GM13976 (cell line): ENCODE measurements around the gene PLEKHJ1.
A peak's percentile ranks its signal among the peaks of the same experiment; 100 is the strongest.
"Not testable (repeated sequence)": the region's sequence is repeated elsewhere in the genome, so short reads cannot be mapped to it uniquely, and the experiment has no call there.

Experiments
- DNase-seq: peaks from one replicate; pipeline ENCODE4 v3.0.0; 2012; ENCODE audit warnings: low spot score
- in situ Hi-C: fragments of 300-500 bp; cut with MboI; formaldehyde crosslinking; loops from one replicate; pipeline ENCODE4 v1.12.0; 2022; ENCODE audit warnings: low sequenced_read_pairs, mixed read lengths, inconsistent platforms; ENCODE audit not compliant: unreplicated experiment
- TF ChIP-seq, protein P1 (sequence below): IDR thresholded peaks from 2 replicates; pipeline ENCODE4 v1.5.1; 2012; ENCODE audit warnings: borderline replicate concordance, mild to moderate bottlenecking; ENCODE audit not compliant: insufficient read depth; ENCODE audit errors: extremely low read depth, missing control alignments, control extremely low read depth

PLEKHJ1 gene, protein sequence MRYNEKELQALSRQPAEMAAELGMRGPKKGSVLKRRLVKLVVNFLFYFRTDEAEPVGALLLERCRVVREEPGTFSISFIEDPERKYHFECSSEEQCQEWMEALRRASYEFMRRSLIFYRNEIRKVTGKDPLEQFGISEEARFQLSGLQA

DNA sequence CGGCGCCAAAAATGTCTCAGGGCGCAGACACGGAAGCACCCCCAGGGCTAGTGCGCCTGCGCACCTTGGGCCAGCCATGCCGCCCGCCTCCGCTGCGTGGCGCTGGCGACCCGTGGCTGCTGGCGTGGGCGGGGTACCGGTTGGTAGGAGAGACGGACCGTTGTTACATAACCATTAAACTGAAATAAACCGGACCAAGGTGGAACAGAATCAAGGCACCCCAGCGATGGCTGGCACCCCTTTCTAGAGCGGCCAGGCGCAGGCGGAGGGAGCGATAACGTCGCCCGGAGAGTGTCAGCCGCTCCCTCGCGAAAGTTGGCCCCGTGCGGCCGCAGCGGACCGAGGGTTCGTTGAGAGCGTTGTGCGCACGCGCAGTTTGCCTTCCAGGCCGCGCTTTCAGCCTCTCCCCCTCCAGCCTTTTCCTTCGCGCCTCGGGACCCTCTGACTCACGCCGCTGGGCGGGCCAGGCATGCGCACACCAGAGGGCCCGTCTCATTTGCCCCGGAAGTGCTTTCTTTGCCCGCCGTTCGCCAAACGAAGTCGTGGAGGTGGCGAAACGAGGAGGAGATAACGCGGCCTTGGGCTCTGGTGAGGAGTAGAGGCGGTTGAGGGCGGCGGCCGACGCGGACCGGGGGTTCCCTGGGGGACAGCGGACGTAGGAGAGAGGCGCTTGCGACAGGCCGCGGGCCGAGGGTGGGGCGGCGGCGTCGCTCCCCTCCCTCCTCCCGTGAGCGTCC is at the start of gene PLEKHJ1, which contains the start of gene SF3A2:
PLEKHJ1 (minus strand) TSS at position 16 of the 737 bp plus-strand sequence. CDS start 81 bp downstream, outside the sequence.
SF3A2 (plus strand) TSS at position 511 of the 737 bp plus-strand sequence. CDS start 6,595 bp downstream, outside the sequence.
- TF ChIP-seq, protein P1, sequence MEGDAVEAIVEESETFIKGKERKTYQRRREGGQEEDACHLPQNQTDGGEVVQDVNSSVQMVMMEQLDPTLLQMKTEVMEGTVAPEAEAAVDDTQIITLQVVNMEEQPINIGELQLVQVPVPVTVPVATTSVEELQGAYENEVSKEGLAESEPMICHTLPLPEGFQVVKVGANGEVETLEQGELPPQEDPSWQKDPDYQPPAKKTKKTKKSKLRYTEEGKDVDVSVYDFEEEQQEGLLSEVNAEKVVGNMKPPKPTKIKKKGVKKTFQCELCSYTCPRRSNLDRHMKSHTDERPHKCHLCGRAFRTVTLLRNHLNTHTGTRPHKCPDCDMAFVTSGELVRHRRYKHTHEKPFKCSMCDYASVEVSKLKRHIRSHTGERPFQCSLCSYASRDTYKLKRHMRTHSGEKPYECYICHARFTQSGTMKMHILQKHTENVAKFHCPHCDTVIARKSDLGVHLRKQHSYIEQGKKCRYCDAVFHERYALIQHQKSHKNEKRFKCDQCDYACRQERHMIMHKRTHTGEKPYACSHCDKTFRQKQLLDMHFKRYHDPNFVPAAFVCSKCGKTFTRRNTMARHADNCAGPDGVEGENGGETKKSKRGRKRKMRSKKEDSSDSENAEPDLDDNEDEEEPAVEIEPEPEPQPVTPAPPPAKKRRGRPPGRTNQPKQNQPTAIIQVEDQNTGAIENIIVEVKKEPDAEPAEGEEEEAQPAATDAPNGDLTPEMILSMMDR, result peak; percentile 99
- in situ Hi-C loops, result no loop called here
- DNase-seq, result peak; percentile 99

DNA sequence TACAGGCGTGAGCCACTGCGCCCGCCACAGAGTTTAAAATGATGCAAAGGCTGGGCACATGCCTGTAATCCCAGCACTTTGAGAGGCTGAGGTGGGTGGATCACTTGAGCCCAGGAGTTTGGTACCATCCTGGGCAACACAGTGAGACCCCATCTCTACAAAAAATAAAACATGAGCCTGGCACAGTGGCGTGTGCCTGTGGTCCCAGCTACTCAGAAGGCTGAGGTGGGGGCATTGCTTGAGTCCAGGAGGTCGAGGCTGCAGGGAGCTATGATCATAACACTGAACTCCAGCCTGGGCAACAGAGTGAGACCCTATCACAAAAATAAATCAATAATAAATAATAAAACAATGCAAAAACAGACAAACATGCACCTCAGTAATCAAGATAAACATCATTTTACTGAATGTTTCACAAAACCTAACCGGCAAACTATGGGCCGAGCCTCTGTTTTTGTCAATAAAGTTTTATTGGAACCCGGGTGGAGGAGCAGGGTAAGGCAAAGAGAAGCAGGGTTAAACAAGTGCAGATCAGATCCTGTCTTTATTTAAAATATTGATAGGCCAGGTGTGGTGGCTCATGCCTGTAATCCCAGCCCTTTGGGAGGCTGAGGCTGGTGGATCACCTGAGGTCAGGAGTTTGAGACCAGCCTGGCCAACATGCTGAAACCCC is 47.8 kb upstream of the PLEKHJ1 start:
- in situ Hi-C loops, result no loop called here
- TF ChIP-seq, protein P1, result no peak
- DNase-seq, result no peak

DNA sequence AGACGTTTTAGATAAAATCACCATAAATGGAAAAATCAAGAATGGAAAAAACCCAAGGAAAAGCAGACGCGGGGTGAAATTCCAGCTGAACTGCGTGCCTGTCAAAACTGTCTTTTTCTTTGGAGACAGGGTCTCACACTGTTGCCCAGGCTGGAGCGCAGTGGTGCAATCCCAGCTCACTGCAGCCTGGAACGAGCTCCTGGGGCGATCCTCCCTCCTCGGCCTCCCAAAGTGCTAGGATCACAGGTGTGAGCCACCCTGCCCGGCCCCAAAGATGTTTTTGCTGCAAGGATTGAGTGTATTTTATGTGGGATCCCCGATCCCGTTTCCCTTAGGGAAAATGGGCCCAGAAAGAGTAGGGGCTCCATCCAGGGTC is 46.7 kb upstream of the PLEKHJ1 start:
- DNase-seq, result no peak
- in situ Hi-C loops, result no loop called here
- TF ChIP-seq, protein P1, result no peak

DNA sequence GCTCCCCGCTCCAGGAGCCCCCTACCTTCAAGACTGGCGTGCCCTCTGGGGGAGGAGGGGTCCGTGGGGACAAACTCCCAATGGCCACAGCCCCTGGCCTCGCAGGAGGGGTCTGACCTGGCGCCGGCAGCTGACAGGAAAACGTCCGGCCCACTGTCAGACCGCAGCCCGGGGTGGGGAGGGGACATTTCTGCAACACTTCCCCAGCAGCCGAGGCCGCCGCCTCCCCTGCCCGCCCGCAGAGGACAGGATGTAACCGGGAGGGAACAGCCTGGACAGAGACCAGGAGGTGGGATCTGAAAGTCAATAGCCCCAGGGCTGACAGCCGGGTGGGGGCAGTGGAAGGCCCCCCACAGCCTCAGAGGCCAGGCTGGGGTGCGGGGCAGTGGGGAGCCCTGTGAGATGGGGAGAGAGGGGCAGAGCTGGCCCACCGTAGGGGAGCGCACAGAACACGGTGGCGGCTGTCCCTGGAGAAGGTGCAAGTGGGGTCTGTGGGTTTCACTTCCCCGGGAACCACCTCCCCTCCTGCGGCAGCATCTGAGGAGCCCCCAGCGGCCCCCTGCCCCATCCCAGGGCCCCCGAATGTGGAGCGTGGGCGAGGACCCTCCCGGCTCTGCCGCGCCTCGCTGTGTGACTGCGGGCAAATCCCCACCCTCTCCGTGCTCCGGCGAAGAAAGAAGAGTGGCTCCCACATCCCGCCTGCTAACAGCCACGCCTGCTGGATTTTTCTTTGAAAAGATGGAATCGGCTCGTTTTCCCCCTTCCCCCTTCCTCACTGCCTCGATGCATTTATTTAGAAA is 46.1 kb upstream of the PLEKHJ1 start, which contains the start of gene PEAK3:
PEAK3 (minus strand) TSS at position 114 of the 800 bp plus-strand sequence. CDS start 1,244 bp downstream, outside the sequence.
- in situ Hi-C loops, result no loop called here
- DNase-seq, result peak; percentile 75
- TF ChIP-seq, protein P1, result no peak

DNA sequence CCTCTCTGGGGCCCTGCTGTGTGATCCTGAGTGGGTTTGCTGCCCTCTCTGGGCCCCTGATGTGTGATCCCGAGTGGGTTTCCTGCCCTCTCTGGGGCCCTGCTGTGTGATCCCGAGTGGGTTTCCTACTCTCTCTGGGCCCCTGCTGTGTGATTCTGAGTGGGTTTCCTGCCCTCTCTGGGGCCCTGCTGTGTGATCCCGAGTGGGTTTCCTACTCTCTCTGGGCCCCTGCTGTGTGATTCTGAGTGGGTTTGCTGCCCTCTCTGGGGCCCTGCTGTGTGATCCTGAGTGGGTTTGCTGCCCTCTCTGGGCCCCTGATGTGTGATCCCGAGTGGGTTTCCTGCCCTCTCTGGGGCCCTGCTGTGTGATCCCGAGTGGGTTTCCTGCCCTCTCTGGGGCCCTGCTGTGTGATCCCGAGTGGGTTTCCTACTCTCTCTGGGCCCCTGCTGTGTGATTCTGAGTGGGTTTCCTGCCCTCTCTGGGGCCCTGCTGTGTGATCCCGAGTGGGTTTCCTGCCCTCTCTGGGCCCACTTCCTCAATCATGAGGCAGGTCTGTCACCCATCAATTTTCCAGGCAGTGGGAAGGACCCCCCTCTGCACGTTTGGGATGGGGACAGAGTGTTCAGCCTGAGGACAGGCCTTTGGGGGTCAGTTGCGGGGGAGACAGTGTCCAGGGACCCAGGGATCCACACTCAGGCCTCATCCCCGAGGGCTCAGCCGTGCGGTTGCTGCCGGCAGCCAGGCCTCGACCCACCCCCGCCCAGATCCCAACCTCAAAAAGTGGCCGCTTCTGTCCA is 45.3 kb upstream of the PLEKHJ1 start:
- in situ Hi-C loops, DNase-seq: not testable (repeated sequence)

DNA sequence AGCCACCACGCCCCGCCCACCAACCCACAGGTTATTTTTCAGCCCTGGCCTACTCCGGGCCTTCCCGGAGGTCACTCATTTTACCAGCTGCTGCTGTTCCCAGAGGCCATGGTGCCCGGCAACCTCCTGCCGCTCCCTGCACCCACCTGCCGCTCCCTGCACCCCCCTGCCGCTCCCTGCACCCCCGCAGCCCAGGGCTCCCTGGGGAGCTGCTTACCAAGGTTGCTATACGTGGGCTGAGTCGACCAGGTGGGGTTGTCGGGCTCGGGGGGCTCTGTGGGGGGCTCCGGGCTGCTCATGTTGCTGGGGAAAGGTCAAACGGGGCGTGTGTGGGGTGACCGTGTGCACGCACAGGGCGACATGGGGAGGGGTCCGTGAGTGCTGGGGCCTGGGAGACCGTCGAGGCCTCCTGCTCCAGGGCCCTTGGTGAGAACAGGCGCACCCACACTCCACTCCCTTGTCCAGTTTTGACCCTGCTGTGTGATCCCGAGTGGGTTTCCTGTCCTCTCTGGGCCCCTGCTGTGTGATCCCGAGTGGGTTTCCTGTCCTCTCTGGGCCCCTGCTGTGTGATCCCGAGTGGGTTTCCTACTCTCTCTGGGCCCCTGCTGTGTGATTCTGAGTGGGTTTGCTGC is 44.6 kb upstream of the PLEKHJ1 start:
- TF ChIP-seq, protein P1, result no peak
- in situ Hi-C loops, result no loop called here
- no peak for DNase-seq
